Stimulated activated CD4-positive, alpha-beta T cell treated with anti-CD3 and anti-CD28 coated beads, Interleukin-4, amount 100 ng/mL, for 48 hours (primary cell): ENCODE measurements around the gene SIX5.
"Not testable (repeated sequence)": the region's sequence is repeated elsewhere in the genome, so short reads cannot be mapped to it uniquely, and the experiment has no call there.

Experiments used
- DNase-seq, 2 donors: peaks; one replicate each; pipeline ENCODE4 v3.0.0-alpha.2; 2020; ENCODE audit warnings: low read depth in 2 of 2

SIX5 gene

DNA sequence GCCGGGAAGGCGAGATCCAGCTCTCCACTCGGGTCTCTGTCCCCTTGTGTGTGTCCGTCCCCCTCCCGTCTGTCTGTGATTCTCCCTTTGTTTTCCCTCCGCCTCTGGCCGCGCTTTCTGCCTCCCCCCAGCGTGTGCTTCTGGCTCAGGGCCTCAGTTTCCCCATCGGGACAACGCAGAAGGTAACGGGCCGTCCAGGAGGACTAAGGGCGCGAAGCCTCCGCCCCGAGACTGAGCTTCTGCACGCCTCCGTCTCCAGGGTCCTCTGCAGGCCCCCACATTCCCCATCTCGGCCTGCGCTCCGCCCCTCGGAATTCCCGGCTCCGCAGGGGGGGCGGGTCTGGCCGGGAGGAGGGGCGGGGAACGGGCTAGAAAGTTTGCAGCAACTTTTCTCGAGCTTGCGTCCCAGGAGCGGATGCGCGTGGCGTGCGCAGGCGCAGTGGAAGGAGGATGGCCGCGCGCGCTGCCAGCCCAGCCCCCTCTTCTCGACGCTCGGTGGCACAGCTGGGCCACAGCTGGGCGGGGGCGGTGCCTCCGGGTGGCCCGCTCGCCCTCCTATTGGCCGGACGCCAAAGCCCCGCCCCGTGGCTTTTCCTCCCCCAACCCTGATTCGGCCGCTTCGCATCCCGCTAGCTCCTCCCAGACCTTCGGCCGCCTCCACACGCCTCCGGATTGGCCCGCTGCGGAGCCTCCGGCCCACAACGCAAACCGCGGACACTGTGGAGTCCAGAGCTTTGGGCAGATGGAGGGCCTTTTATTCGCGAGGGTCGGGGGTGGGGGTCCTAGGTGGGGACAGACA is at the start of gene SIX5:
Gene SIX5, minus strand, starts transcription at position 269 of the 799 bp plus-strand sequence. CDS start 408 bp downstream, outside the sequence.
- peak; percentile 96 to 98 for DNase-seq

DNA sequence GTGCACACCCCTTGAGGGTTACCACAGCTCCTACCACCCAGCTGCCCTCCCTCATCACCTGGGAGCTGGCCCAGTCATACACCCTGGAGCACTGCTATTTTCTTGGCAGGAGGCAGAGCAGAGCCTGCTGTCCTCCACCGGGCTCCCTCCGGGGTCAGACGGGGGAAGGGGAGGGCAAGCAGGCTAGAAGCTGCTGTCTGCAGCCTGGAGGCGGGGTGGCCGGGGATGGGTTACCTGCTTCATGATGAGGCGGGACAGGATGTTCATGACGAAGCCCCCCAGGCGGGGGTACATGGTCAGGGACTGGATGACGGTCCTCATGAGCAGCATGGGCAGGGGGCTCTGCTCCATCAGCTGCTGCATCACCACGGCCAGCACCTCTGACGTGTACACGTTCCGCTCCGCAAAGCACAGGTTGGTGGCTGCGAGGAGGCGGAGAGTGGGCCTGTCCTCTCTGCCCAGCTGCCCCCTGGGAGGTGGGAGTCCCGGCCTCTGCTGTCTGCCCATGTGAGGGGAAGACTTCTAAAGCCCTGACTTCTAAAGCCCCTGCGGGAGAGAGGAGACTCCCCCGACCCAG is 48.8 kb upstream of the SIX5 start:
- DNase-seq: no peak

DNA sequence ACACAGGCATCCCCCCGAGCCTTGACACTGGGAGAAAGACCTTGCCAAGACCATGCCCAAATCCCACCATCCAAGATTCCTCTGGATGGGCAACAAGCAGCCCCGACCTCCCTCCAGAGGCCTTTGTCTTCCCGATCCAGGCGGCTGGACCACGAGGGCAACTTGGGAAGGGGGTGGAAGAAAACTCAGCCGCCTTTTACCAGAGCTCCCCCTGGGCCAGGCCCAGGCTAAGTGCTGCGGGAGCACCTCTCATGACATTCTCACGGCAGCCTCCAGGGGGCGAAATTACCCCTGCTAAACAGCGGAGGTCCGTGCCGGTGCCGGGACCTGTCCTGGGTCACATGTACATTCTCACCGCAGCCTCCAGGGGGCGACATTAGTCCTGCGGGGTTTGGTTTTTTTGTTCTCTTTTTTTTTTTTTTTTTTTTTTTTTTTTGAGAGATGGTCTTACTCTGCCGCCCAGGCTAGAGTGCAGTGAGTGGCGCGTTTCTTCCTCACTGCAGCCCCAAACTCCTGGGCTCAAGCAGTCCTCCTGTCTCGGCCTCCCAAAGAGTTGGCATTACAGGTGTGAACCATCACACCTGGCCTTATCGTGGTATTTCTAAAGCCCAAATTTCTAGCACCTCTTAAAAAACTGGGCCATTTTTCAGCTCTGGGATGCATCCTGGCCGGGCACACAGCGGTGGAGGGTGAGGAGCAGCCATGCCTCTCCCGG is 48.1 kb upstream of the SIX5 start:
- peak; percentile 96 to 99 for DNase-seq

DNA sequence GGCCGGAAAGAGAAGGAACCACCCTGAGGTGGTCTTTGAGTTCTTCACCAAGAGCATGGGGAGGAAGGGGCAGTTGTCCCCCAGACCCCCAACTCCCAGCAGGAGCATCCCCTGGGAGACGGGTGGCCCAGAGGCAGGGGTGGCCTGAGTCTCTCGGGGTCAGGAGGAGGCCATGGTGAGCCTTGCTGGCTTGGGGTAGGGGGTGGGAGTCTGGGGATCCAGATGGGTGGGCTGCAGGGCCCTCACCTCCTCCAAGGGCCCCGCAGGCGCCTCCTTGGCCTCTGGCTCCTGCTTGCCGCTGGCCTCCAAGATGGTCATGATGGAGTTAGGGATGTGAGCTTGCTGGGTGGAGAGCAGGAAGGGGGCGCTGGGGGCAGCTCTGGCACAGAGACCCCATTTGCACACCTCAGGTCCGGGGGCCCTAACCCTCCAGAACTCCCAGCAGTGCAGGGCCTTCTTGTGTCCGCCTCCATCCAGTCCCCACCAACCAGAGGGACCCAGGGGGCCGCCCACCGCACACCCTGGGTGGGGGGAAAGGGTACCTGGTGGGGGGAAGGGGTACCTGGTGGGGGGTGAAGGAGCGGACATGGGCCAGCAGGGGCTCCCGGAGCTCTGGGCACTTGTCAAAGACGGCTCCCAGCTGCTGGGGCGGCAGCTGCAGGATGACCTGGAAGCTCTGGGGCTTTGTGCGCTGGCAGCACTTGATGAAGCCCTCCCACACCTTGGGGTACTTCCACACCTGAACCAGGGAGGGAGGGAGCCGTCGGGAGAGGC is 47.4 kb upstream of the SIX5 start:
- no peak for DNase-seq

DNA sequence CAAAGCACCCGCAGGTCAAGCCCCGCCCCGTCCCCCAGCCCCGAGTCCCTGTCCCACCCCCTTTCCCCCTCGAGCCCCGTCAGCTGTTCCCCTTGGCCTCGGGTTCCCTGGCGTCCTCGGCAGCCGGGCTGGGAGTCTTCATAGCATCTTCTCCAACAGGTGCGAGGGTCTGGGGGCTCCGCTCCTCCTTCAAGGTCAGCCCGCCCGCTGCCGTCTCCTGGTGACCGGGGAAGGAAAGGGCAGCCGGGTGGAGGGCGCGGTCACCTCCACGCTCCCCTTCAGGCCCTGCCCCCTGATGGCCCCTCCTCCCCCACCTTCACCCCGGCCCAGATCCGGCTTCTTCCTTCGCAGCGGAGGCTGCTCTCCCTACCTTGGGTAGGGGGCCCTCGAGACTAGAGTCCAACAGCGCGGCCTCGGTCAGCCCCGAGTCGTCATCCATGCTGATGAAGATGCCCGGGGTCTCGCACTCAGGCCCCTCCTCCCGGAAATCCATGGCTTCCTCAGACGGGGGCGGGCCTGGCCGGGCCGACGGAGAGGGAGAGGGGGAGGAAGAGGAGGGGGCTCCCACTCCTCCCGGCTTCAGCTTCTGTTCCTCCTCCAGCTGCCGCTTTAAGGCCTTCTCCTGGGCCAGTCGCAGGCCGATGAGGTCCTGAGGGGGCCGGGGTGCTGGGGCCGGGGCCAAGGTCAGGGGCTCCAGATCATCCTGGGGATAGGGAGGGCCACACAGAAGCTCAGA is 46.6 kb upstream of the SIX5 start:
- DNase-seq: no peak

DNA sequence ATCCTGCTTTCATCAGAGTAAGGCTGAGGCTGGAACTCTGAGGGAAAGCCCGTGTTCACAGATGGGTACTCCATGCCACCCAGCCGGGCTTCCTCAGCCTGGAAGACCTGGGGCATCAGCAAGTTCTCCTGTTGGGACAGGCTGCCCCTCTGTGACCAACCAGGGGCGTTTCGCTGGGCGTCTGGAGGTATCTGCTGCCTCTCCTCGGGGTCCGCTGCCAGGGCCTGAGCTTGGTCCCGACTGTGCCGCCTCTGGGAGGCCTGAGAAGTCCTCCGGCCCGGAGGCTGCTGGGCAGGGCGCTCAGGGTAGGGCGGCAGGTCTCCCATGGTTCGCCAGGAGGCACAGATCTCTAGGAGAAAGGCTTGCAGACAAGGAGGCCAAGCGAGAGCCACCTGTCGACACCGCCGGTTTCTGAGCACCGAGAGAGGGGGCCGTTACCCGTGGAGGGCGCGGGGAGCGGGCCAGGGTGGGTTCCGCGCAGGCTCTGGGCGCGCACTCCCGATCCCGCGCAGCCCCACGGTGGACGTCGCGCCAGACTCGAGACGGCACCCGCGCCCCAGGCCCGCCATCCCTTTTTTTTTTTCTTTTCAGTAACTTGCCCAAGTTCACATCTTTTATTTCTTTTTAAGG is 45.9 kb upstream of the SIX5 start, which contains the start of gene RSPH6A:
Gene RSPH6A, minus strand, starts transcription at position 458 of the 630 bp plus-strand sequence. Its CDS starts 132 bp downstream, at position 326.
- no peak for DNase-seq

DNA sequence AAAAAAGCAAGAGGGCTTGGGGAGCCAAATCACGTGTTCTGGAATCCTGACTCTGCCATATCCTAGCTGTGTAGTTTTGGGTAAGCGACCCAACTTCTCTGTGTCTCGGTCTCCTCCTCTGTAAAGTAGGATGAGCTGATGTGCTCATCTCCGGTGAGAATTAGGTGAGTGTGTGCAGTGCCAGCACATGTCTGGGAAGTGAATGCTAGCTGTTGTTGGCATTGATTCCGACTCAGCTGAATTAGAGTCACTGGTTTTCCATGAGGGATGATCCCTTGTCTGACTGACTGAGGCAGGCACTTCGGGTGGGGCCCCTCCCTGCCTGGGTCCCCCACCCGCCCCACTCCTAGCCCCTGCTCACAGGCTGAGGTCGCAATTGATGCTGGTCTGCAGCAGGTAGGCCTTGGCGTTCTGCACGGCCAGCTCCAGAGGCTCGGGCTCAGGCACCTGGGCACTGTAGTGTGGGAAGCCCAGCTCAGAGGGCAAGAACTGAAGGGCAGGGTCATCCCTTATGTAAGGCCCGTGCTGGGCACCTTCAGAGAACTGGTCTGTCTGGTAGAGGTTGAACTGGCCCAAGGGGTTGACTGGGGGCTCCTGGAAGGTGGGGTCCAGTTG is 45.2 kb upstream of the SIX5 start:
- no peak for DNase-seq

DNA sequence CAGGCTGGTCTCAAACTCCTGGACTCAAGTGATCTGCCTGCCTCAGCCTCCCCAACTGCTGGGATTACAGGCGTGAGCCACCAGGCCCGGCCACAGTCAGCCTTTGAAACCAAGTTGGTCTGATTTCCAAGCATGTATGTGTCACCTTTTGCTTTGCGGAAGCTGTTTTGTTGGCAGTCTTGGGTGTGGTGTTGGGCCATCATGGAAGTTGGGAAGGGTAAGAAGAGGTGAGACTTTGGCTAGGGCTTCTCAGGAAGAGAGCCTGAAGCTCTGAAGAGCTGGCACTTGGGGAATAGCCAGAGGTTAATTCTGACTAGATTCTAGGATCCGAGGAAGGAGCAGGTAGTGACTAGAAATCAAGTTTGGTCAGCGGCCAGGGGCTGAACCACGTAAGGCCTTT is 43.2 kb upstream of the SIX5 start:
- no peak for DNase-seq

DNA sequence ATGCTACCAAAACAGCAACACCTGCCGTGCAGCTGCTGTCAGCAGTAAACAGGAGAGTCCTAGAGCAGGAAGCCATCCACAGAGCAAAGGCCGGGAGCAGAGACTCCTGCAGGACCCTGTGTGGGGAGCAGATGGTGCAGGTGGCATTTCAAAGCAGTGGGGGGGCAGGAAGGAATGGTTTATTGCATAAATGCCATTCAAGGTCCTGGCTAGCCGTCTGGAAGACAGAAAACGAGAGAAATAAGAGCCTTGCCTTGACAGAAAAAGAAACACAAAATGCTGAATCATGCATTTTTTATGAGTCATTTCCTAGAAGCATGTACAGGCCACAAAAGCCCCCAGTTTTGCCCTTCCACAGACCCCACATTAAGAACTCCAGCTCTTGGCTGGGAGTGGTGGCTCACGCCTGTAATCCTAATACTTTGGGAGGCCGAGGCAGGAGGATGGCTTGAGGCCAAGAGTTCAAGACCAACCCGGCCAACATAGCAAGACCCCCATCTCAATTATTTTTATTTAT is 40.6 kb upstream of the SIX5 start:
- DNase-seq: no peak

DNA sequence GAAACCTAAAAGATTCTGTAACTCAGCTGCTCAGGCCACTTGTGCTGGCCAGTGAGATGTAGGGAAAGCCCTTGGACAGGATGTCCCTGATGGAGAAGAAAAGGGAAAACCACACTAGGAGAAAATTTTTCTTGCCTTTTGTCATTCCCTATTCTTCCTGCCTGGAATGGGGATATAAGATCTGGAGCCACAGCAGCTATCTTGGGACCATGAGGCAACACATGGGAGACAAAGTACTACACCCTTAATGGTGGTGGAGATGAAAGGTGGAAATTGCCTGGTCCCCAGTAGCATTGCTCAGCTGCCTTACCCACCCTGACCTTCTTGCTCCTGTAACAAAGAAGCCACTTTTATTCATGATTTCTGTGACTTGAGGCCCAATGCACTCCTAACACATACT is 36.7 kb upstream of the SIX5 start:
- DNase-seq: no peak

DNA sequence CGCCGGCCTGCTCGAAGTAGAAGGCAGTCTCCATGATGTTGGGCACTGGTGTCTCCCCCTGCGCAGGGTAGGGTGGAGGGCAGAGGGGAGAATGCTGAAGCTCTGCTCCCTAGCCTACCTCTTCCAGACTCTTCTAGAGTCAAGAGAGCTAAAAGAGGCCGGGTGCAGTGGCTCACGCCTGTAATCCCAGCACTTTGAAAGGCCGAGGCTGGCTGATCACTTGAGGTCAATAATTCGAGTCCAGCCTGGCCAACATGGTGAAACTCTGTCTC is 35.8 kb upstream of the SIX5 start:
- DNase-seq: no peak

DNA sequence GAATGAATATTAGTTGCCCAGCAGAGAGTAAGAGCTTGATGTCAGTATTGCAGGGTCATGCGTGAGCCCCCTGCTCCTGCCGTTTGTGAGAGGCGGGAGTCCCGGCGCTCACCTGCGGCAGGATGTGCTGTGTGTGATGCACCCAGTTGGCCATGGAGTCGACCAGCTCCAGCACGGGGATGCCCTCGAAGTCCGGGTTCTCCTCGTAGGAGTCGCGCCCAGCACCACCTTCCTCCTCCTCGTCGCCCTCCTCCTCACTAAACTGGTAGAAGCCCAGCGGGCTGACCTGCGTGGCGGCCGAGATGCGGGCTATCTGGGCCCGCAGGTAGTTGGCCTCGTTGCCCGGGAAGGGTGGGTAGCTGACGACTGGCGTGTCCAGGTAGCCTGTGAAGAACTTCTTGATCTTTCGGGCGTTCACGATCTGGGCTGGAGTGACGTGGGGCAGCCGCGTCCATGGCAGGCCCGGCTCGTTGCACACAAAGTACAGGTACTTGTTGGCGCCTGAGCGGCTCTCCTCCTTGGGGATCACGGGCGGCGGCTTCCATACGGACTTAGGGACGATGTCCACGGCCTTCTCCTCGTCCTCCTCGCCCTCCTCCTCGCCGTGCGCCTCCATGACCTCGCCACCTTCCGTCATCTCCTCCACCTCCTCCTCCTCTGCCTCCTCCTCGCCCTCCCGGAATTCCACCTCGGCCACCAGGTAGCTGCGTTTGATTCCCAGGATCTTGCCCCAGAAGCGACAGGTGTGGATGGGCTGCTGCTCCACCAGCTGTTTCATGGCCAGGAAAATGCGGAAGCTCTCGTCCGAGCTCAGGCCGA is 35.3 kb upstream of the SIX5 start:
- no peak for DNase-seq

DNA sequence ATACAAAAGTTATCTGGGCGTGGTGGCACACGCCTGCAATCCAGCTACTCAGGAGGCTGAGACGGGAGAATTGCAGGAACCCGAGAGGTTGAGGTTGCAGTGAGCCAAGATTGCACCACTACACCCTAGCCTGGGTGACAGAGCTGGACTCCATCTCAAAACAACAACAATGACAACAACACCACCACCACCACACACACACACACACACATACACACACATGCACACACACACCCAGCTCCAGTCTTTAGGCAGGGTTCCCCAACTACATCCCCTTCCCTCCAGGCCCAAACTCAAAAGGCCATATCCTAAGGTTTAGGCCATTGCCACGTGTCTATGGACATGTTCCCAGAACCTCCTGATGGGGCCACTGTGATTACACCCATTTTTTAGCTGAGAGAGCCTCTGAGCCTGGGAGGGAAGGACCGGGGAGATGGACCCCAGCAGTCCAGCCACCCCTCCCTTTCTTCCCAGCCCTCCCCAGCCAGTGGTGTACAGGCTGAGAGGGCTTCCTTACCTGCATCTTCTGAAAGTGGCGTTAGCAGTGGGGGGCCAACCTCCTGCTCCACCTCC is 32.6 kb upstream of the SIX5 start:
- DNase-seq: no peak

DNA sequence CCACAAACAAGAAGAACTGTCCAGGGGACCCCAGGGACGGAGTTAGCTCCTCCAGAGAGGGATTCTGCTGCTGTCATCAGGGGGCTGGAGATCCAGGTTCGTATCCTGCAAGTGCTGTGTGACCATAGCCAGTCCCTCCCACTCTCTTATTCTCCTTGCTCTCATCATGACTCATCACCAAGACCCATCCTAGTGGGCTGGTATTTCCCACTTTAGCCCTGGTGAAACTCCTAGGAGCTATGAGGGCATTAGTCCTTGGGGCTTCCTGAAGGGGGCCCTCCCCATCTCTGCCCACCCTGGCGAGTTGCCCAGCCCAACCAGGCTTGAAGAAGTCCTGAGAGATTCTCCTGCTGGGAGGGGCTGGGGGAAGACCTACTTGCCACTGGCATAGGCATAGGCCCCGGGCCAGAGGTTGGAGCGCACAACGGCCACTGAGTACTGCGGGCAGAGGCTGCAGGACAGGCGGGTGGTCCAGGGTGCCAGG is 31.1 kb upstream of the SIX5 start:
- no peak for DNase-seq

DNA sequence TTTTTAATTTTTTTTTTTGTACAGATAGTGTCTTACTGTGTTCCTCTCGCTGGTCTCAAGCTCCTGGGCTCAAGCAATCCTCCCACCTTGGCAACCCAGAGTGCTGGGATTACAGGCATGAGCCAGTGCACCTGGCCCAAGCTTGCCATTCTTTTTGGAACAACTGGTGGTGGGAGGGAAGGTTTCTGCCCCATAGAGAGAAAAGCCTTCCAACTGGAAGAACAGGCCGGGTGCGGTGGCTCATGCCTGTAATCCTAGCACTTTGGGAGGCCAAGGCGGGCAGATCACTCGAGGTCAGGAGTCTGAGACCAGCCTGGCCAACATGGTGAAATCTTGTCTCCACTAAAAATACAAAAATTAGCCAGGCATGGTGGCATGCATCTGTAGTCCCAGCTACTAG is 30.5 kb upstream of the SIX5 start:
- not testable (repeated sequence) for DNase-seq

DNA sequence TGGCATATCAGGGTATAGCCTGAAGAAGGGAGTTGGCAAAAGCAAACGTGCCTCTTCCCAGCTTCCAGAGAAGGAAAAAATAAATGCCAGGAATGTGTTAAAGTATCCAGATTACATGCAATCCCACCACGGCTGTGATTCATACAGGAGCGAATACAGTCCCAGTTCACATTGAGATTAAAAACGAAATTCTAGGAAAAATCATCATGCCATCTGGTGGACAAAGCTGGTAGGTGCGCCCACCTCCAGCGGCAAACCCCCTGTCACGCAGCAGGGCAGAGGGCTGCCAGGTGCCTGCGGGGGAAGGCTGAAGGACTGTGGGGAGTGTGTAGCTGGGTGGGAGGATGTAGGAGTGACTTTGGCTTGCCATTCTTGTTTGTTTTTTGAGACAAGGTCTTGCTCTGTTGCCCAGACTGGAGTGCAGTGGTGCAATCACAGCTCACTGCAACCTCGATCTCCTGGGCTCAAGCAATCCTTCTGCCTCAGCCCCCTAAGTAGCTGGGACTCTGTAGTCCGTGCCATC is 30.0 kb upstream of the SIX5 start:
- DNase-seq: peak; percentile 38

DNA sequence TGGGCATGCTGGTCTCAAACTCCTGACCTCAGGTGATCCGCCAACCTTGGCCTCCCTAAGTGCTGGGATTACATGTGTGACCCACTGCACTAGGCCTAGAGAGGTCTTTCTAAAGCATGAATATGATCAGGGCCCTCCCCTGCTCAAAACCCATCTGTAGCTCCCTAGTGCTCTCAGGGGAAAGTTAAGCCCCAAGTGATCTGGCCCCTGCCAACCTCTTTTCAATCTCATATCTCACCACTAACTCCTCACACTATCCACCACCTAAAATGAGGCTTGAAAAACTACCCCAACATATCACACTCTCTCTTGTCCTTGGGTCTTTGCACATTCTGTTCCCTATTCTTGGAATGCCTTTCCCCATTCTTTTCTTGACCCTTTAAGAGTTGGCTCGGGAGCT is 25.6 kb upstream of the SIX5 start:
- no peak for DNase-seq

DNA sequence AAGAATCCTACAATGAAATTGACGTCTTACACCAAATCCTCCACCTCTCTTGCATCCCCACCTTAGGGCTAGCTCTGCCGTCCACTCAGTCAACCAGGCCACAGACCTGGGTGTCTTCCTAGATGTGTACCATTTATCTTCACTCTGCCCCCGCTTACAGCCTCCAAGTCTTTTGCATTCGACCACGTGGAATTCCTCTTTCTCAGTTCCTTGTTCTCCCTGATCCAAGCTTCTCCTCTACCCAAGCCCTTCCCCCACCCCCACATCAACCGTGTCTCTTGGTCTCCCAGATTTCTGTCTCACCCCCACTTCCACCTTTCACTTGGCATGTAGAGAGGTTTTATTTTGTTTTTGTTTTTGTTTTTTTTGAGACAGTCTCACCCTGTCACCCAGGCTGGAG is 24.8 kb upstream of the SIX5 start:
- no peak for DNase-seq

DNA sequence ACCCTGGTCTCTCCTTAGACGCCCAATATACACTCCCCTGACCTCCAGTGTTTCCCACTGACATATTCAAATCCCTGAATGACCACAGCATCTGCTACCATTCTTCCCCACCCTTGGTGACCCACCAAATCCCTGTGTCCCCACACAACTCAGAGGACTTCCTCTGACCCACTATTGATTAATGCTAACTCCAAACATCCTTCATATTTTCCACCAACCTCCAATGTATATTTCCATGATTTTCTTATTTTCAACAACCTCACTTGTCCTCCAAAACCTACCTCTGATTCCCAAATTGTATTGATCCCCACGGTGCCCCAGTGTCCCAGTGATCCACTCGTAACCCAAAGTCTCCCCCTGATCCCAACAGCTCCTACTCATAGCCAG is 24.1 kb upstream of the SIX5 start:
- no peak for DNase-seq
